ENCODE data around the gene SHH. TPM values are rescaled to one million over a fixed set of nuclear protein-coding genes. Genes with fewer than 3 reads are reported as not detected.

The SHH gene
- total and polyA plus RNA-seq, 2 of the 13 experiments (the other 11 are each of a cell fraction or from before 2014, with no cell fraction given), result 1.9 to 3.4 TPM

- ChIA-PET CTCF (ENCODE audit: low intra/inter-chr PET ratio, low total read pairs) (no interaction called here), POLR2A (no interaction called here)
- no peak overlapping the region for H2AFZ ChIP-seq (ENCODE audit: low read length)
- no TSS peak for BruUV-seq (replicated peaks)
- no peak for ATAC-seq
- H3K27me3 ChIP-seq (ENCODE audit: control insufficient read depth in 1 of 2, insufficient read depth in 2 of 2, low read length in 2 of 2), result no peaks in the 10 kb centered on the region
- no peaks in the 10 kb centered on the region for H3K9me3 ChIP-seq (ENCODE audit: low read length)
- in situ Hi-C loops (cut with HindIII; ENCODE audit: extremely low pct_ligation_motif_present, low pct_unique_long_range_greater_than_20kb) (loop anchor here (25.0 kb wide), 1 partner anchor 383 kb away; no protein-coding TSS in a partner anchor), intact Hi-C loops (cut with micrococcal nuclease; ENCODE audit: unreplicated experiment) (no loop called here)
- no peaks in the 10 kb centered on the region for H3K4me1 ChIP-seq (ENCODE audit: insufficient read depth, low read length)
- H3K9ac ChIP-seq (ENCODE audit: insufficient read depth, low read depth, low read length), result no peak overlapping the region
- DNase-seq (ENCODE audit: low spot score), result no peak
- peaks cover 2% of the 10 kb centered on the region for H3K79me2 ChIP-seq (ENCODE audit: insufficient read depth, low read length)
- WGBS (ENCODE audit: low lambda C conversion rate), result 94% methylated on average over 2 of the region's 6 CpGs
- H3K4me3 ChIP-seq (replicated peaks in 1 of 3; ENCODE audit: insufficient read depth in 1 of 3, low read depth in 2 of 3, low read length in 3 of 3), result no peak overlapping the region
- peaks cover 8% of the 10 kb centered on the region for H4K20me1 ChIP-seq (ENCODE audit: insufficient read depth, low read length)
- H3K27ac ChIP-seq (ENCODE audit: extremely low read length, insufficient read depth, low read length), result no peak overlapping the region
- H3K36me3 ChIP-seq (replicated peaks in 1 of 2; ENCODE audit: control insufficient read depth in 1 of 2, insufficient read depth in 2 of 2, low read length in 2 of 2), result peaks cover 38 to 92% of the 10 kb centered on the region in 2 experiments; a peak in 4 of 5 replicates
- TF ChIP-seq ZXDC (CRISPR knock-in tag; IDR thresholded peaks at IDR 0.05) (no peak), FLYWCH1 (CRISPR knock-in tag; IDR thresholded peaks at IDR 0.05) (no peak), JDP2 (CRISPR knock-in tag; IDR thresholded peaks at IDR 0.05; ENCODE audit: borderline replicate concordance) (no peak), ZNF280B (CRISPR knock-in tag; IDR thresholded peaks at IDR 0.05; ENCODE audit: borderline replicate concordance) (no peak), ZUFSP (CRISPR knock-in tag; IDR thresholded peaks at IDR 0.05; ENCODE audit: borderline replicate concordance) (no peak)
- no peak overlapping the region for H3K4me2 ChIP-seq (ENCODE audit: low read depth, low read length)
- no peak for FAIRE-seq
Observed at GRCh38 chr7:155770241-155770640, 42.0 kb downstream of the SHH start.

Measured in HepG2 (cell line).